Fibroblast of pulmonary artery (primary cell): ENCODE results near the gene SLC9A7.

Experiments used
- DNase-seq: peaks from one replicate; pipeline ENCODE4 v3.0.0-alpha.2; 2010; ENCODE audit warnings: low read depth
- H3K4me3 ChIP-seq: replicated peaks from 2 replicates; pipeline ENCODE4 v1.5.1; 2011; ENCODE audit warnings: low read depth, mild to moderate bottlenecking, control low read depth, low read length, moderate library complexity
- TF ChIP-seq, protein P1 (sequence below): IDR thresholded peaks from 2 replicates; pipeline ENCODE4 v1.5.1; 2011; ENCODE audit warnings: mild to moderate bottlenecking, control low read depth, low read length, inconsistent platforms; ENCODE audit errors: missing control alignments

Gene SLC9A7

DNA sequence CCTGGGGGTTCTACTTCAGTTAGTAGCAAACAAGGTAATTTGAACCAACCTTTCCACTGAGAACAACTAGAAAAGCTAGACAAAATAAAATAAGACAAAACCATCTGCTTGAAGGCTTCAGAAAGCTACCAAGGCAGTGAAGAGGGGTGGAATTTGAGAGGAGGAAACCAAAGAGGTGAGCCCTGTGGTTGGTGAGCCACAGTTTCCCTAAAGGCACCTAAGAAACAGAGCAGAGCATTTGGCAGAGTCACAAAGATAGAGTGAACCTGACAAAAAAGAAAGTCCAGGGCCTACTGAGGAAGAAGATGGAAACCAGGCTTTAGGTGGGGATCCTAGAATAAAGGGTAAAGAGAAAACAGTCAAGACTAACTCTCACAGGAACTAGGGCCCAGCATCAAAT lies 141.0 kb downstream of the SLC9A7 start:
- no peak for DNase-seq
- H3K4me3 ChIP-seq: no peak overlapping the region
- TF ChIP-seq, protein P1, sequence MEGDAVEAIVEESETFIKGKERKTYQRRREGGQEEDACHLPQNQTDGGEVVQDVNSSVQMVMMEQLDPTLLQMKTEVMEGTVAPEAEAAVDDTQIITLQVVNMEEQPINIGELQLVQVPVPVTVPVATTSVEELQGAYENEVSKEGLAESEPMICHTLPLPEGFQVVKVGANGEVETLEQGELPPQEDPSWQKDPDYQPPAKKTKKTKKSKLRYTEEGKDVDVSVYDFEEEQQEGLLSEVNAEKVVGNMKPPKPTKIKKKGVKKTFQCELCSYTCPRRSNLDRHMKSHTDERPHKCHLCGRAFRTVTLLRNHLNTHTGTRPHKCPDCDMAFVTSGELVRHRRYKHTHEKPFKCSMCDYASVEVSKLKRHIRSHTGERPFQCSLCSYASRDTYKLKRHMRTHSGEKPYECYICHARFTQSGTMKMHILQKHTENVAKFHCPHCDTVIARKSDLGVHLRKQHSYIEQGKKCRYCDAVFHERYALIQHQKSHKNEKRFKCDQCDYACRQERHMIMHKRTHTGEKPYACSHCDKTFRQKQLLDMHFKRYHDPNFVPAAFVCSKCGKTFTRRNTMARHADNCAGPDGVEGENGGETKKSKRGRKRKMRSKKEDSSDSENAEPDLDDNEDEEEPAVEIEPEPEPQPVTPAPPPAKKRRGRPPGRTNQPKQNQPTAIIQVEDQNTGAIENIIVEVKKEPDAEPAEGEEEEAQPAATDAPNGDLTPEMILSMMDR: no peak

DNA sequence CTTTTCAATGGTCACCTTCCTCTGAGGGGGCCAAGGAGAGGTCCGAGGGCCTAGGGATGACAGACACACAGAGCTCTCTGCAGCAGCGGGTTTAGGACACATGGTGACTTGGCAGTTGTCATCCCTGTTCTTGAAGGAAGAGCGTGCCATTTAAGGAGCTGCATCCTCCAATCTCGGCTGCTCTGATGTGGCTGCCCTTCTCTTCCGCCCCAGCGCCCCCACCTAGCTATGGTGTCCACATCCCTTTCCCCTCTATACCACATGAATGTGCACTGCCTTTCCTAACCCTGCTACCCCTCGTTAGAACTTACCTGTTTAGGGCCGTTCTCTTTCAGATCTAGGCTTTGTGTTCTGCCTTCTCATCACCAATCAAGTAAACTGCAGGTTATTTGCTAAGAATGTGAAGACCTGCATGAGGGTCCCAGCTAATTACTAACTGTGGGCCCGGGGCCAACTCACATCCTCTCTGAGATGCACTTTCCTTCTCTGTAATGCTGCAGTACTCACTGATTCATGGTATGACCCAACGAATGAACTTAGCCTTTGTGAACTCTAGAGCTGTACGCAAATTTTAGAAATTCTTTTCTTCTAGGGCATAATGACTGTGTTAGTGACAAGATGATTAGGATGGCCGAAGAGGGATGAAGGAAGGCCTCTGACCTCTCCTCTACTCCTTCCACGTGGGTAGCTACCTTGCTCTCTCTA lies 147.1 kb downstream of the SLC9A7 start:
- no peak overlapping the region for H3K4me3 ChIP-seq
- TF ChIP-seq, protein P1: no peak
- DNase-seq: no peak

- H3K4me3 ChIP-seq: no peak overlapping the region
- TF ChIP-seq, protein P1: no peak
- DNase-seq: no peak
These were observed 148.8 kb downstream of the SLC9A7 start for GRCh38 chrX:46610070-46610658.

DNA sequence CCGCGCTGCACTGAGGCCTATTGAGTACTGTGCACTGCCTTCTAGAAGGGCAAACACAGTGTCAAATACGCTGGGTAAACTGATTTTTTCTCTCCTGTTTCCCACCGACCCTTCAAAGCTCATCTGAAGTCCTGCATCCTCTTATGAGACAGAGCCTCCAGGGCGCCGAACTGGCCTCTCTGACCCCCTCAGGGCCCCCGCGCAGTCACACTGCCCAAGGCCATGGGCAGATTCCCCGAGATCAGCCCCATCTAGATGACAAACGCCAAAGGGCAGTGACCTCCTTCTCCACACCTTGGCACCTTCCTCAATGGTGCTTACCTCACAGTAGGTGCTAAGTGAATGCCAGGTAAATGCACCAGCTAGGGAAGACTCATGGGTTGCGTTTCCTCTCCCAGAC lies 151.0 kb downstream of the SLC9A7 start:
- no peak for DNase-seq
- TF ChIP-seq, protein P1: no peak

DNA sequence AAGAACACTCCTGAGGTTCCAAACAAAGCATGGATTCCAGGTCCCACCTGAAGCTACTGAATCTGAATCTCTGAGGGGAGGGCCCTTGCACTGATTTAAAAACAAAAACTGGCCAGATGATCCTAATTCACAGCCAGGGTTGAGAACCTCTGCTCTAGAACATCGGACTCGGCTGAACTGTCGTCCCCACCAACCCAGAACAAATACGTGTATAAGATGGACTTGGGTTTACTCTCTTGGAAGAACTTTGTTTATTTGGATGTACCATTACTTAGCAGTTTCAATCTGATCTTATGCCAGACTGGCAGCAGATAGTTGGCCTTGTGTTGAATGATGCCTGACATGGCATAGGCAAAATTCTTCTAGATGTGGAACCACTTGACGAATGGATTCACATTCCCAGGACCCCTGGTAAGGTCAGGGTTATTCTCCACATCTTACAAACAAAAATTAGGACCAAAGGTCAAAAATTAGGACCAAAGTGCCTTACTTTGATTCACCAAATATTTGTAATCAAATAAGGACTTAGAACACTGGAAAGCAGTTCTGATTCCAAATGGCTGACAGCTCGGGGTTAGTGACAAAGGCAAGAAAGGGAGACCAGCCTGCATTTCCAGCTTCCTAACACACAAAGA lies 156.3 kb downstream of the SLC9A7 start:
- TF ChIP-seq, protein P1: no peak
- no peak overlapping the region for H3K4me3 ChIP-seq
- no peak for DNase-seq

More for the DNA sequence above, 151.0 kb downstream of the SLC9A7 start:
- H3K4me3 ChIP-seq: no peak overlapping the region

- peak; percentile 87 for DNase-seq
- TF ChIP-seq, protein P1: no peak
- no peak overlapping the region for H3K4me3 ChIP-seq
These were observed 157.6 kb downstream of the SLC9A7 start for GRCh38 chrX:46601283-46601682.
